BE2C (cell line): ENCODE data around the gene EXOC3.

Source experiments
- DNase-seq: peaks from one replicate; pipeline ENCODE4 v3.0.0-alpha.2; 2020
- H3K27me3 ChIP-seq: fragments of 250-450 bp; sonication (Bioruptor Pico); 2 replicates; pipeline ENCODE4 v1.5.1; 2020; ENCODE audit warnings: mild to moderate bottlenecking
- H3K36me3 ChIP-seq: fragments of 250-450 bp; sonication (Bioruptor Pico); 2 replicates; pipeline ENCODE4 v1.5.1; 2020; ENCODE audit warnings: mild to moderate bottlenecking
- H3K4me1 ChIP-seq: fragments of 250-450 bp; sonication (Bioruptor Pico); 2 replicates; pipeline ENCODE4 v1.5.1; 2020
- H3K4me3 ChIP-seq: 2 replicates; pipeline ENCODE4 v1.5.1; 2011; ENCODE audit warnings: low read depth, low read length
- H3K9me3 ChIP-seq: fragments of 250-450 bp; sonication (Bioruptor Pico); 2 replicates; pipeline ENCODE4 v1.5.1; 2020
- CTCF ChIP-seq: IDR thresholded peaks from 2 replicates; pipeline ENCODE4 v1.5.1; 2012; ENCODE audit warnings: mild to moderate bottlenecking, low read depth, low read length

The EXOC3 gene

GRCh38 chr5:516338-516925 is 73.5 kb downstream of the EXOC3 start:
- Histone ChIP-seq H3K4me1 (no peaks in the 10 kb centered on the region), H3K9me3 (no peaks in the 10 kb centered on the region), H3K36me3 (no peaks in the 10 kb centered on the region), H3K4me3 (no peak overlapping the region), H3K27me3 (peaks cover 7% of the 10 kb centered on the region)
- DNase-seq, result no peak
- TF ChIP-seq CTCF, result no peak
